Natural killer cell (primary cell): Measurements from ENCODE around the gene STAG2. TPM values are rescaled to one million over a fixed set of nuclear protein-coding genes. Genes with fewer than 3 reads are reported as not detected.

Source experiments
- ATAC-seq, 3 donors: fragments of 150-1000 bp in 2 of 3; fragments of 200-7000 bp in 1 of 3; cut with Tn5 transposase; 1 replicate in 1 of 3; 2 replicates in 2 of 3; pipeline ENCODE4 v1.10.0; 2021; ENCODE audit warnings: mild to moderate bottlenecking in 2 of 3, moderate library complexity in 2 of 3
- DNase-seq, 2 donors: peaks; one replicate each; pipeline versions ENCODE4 v3.0.0 to v3.0.0-alpha.2; 2013 to 2021; ENCODE audit warnings: mixed read lengths in 1 of 2
- H3K27ac ChIP-seq: one replicate; pipeline ENCODE4 v1.5.1; 2013; ENCODE audit warnings: mild to moderate bottlenecking, low read length
- H3K27me3 ChIP-seq: one replicate; pipeline ENCODE4 v1.6.1; 2013; ENCODE audit warnings: low read length; ENCODE audit not compliant: control insufficient read depth, insufficient read depth
- H3K36me3 ChIP-seq: one replicate; pipeline ENCODE4 v1.6.1; 2013; ENCODE audit warnings: low read length; ENCODE audit not compliant: control insufficient read depth, insufficient read depth
- H3K4me1 ChIP-seq: one replicate; pipeline ENCODE4 v1.6.1; 2013; ENCODE audit warnings: low read length; ENCODE audit not compliant: control insufficient read depth, insufficient read depth
- H3K4me3 ChIP-seq: one replicate; pipeline ENCODE4 v1.5.1; 2013; ENCODE audit warnings: low read length
- H3K9me3 ChIP-seq: one replicate; pipeline ENCODE4 v1.6.1; 2013; ENCODE audit warnings: low read length; ENCODE audit not compliant: control insufficient read depth, insufficient read depth
- H3K27ac Mint-ChIP-seq, 2 donors: one replicate each; pipeline ENCODE4 v1.8.0; 2022; ENCODE audit warnings: mild to moderate bottlenecking in 2 of 2, mixed read lengths in 2 of 2, moderate library complexity in 1 of 2
- H3K27me3 Mint-ChIP-seq, 2 donors: one replicate each; pipeline ENCODE4 v1.8.0; 2022; ENCODE audit warnings: low read depth in 2 of 2, mixed read lengths in 2 of 2
- H3K36me3 Mint-ChIP-seq: one replicate; pipeline ENCODE4 v1.8.0; 2022; ENCODE audit warnings: mixed read lengths
- H3K4me1 Mint-ChIP-seq, 2 donors: one replicate each; pipeline ENCODE4 v1.8.0; 2022; ENCODE audit warnings: mixed read lengths in 2 of 2
- H3K4me3 Mint-ChIP-seq: one replicate; pipeline ENCODE4 v1.8.0; 2022; ENCODE audit warnings: mild to moderate bottlenecking, moderate library complexity, mixed read lengths
- H3K9me3 Mint-ChIP-seq, 2 donors: one replicate each; pipeline ENCODE4 v1.8.0; 2022; ENCODE audit warnings: mixed read lengths in 2 of 2
- WGBS: methylation state at CpG from one replicate; pipeline ENCODE4 v1.1.7; 2013; ENCODE audit warnings: missing lambda C conversion rate; ENCODE audit not compliant: insufficient coverage; 5-methylcytosine and 5-hydroxymethylcytosine counted together
- intact Hi-C: fragments of 100-400 bp; cut with micrococcal nuclease; formaldehyde crosslinking; loops from one replicate; pipeline ENCODE4 v1.14.2; 2022
- total RNA-seq, 4 donors: library from RNA; stranded (reverse); fragments of 120-200 nt in 1 of 4; gene quantifications; one replicate each; pipeline versions ENCODE4 v1.2.3 to v1.2.4, GENCODE V29; 2013 to 2022
- TF ChIP-seq, protein P1 (sequence below): fragments of 200-600 bp; IDR thresholded peaks from one replicate; pipeline ENCODE4 v1.8.0; 2022; ENCODE audit warnings: antibody characterized with exemption

Gene STAG2
- total RNA-seq, 3 donors from 2014 or later (not counting 1 experiment from before 2014, with no cell fraction given), result 91.7 to 97.2 (median 92.4) TPM

DNA sequence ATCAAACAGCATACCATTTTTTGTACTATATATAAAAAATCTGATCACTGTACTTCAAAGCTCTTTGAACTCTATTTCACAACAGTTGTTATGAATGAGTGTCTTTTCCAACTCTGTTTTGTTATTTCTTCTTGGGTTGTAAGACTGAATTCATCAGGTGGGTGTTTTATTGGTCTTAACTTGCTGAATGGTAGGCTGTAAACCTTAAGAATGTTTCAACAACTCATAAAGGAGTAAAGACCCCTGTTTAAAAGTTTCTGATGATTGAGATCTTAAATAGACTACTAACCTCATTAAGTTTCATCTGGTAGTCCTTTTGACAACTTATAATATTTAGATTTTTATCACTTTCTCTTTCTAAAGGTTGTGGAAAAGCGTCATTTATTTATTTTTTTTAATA is 18.4 kb upstream of the STAG2 start:
- no peaks in the 10 kb centered on the region for H3K36me3 ChIP-seq
- no CpG with 5 or more reads among the region's 1 CpG for WGBS
- Mint-ChIP-seq H3K27ac (no peak overlapping the region), H3K4me1 (no peaks in the 10 kb centered on the region), H3K9me3 (no peaks in the 10 kb centered on the region), H3K4me3 (no peak overlapping the region), H3K27me3 (no peaks in the 10 kb centered on the region), H3K36me3 (no peaks in the 10 kb centered on the region)
- H3K4me3 ChIP-seq, result no peak overlapping the region
- H3K4me1 ChIP-seq, result no peaks in the 10 kb centered on the region
- ATAC-seq, result no peak
- H3K27me3 ChIP-seq, result no peaks in the 10 kb centered on the region
- no peak for DNase-seq
- intact Hi-C loops, result no loop called here
- no peaks in the 10 kb centered on the region for H3K9me3 ChIP-seq
- TF ChIP-seq, protein P1, sequence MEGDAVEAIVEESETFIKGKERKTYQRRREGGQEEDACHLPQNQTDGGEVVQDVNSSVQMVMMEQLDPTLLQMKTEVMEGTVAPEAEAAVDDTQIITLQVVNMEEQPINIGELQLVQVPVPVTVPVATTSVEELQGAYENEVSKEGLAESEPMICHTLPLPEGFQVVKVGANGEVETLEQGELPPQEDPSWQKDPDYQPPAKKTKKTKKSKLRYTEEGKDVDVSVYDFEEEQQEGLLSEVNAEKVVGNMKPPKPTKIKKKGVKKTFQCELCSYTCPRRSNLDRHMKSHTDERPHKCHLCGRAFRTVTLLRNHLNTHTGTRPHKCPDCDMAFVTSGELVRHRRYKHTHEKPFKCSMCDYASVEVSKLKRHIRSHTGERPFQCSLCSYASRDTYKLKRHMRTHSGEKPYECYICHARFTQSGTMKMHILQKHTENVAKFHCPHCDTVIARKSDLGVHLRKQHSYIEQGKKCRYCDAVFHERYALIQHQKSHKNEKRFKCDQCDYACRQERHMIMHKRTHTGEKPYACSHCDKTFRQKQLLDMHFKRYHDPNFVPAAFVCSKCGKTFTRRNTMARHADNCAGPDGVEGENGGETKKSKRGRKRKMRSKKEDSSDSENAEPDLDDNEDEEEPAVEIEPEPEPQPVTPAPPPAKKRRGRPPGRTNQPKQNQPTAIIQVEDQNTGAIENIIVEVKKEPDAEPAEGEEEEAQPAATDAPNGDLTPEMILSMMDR, result no peak
- H3K27ac ChIP-seq, result no peak overlapping the region

DNA sequence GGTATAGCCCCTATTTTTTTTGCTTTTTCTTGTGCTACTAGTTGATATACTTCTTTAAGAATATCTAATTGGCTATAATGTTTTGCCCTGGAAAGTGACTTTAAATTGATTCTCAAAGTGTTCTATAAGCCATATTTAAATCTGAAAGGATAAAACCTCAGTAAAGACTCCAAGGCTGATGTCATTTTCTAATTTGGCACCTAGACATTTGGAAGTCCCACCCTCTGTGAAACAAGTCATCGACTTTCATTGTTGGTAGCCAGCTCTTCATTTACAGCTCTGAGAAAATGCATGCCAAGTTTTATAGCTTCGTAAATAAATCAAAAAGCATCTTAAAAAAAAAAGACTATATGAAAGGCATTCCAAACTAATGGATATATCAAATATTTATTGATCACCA is 18.0 kb upstream of the STAG2 start:
- Histone ChIP-seq H3K4me3 (no peak overlapping the region), H3K27me3 (no peaks in the 10 kb centered on the region), H3K36me3 (no peaks in the 10 kb centered on the region), H3K27ac (no peak overlapping the region), H3K9me3 (no peaks in the 10 kb centered on the region), H3K4me1 (no peaks in the 10 kb centered on the region)
- H3K9me3 Mint-ChIP-seq, result no peaks in the 10 kb centered on the region
- no peak overlapping the region for H3K4me3 Mint-ChIP-seq
- no peak overlapping the region for H3K27ac Mint-ChIP-seq
- intact Hi-C loops, result no loop called here
- ATAC-seq (no peak), DNase-seq (no peak)
- TF ChIP-seq, protein P1, result no peak
- H3K36me3 Mint-ChIP-seq, result no peaks in the 10 kb centered on the region
- 100% methylated on average over 1 of the region's 2 CpGs for WGBS
- no peaks in the 10 kb centered on the region for H3K4me1 Mint-ChIP-seq
- H3K27me3 Mint-ChIP-seq, result no peaks in the 10 kb centered on the region

DNA sequence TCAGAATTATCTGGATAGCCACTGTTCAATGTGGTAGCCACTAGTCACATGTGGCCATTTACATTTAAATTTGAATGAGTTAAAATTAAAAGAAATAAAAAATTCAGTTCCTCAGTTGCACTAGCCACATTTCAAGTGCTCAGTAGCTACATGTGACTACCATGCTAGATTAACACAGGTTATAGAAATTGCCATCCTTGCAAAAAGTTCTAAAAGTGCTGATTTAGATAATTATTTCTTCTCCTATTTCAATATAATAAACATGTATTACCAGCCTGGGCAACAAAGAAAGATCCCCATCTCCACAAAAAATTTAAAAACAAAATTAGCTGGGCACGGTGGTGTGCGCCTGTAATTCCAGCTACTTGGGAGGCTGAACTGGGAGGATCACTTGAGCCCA is 11.7 kb upstream of the STAG2 start:
- ATAC-seq, result no peak
- intact Hi-C loops, result no loop called here
- no peaks in the 10 kb centered on the region for H3K27me3 ChIP-seq
- H3K4me3 ChIP-seq, result no peak overlapping the region
- H3K4me1 ChIP-seq, result no peaks in the 10 kb centered on the region
- H3K27ac ChIP-seq, result no peak overlapping the region
- no peak overlapping the region for H3K4me3 Mint-ChIP-seq
- H3K4me1 Mint-ChIP-seq, result peaks cover 0 to 3% of the 10 kb centered on the region in 2 donors
- TF ChIP-seq, protein P1, result no peak
- no peak for DNase-seq
- H3K36me3 Mint-ChIP-seq, result no peaks in the 10 kb centered on the region
- no peaks in the 10 kb centered on the region for H3K9me3 ChIP-seq
- no peaks in the 10 kb centered on the region for H3K36me3 ChIP-seq
- H3K27me3 Mint-ChIP-seq, result no peaks in the 10 kb centered on the region
- H3K27ac Mint-ChIP-seq, result no peak overlapping the region
- H3K9me3 Mint-ChIP-seq, result no peaks in the 10 kb centered on the region
- WGBS, result 100% methylated on average over 2 of the region's 2 CpGs
